K562 (cell line): ENCODE data around the gene GLB1L. TPM values are rescaled to one million over a fixed set of nuclear protein-coding genes. Genes with fewer than 3 reads are reported as not detected.

ENCODE experiments used
- ATAC-seq: fragments of 200-7000 bp; cut with Tn5 transposase; 3 replicates; pipeline ENCODE4 v1.9.1; 2020; ENCODE audit warnings: moderate library complexity
- BruUV-seq: library from RNA; stranded (reverse); fragments of 400-500 nt; replicated peaks from 2 replicates; lab custom pipeline; 2021; lab: Mats Ljungman, UMichigan
- CTCF ChIA-PET: fragments of 300-600 bp; formaldehyde crosslinking; extraction: SDS; loops from one replicate; lab custom pipeline; 2021; ENCODE audit warnings: low intra/inter-chr PET ratio; lab: Yijun Ruan, JAX
- POLR2A ChIA-PET: fragments of 300-600, 350-650 bp; sonication (Branson Sonifier 250); formaldehyde crosslinking; extraction: SDS; loops from one replicate; lab custom pipeline; 2021; ENCODE audit warnings: antibody characterized with exemption, inconsistent platforms; lab: Yijun Ruan, JAX
- DNase-seq, 4 experiments: peaks; one replicate each; pipeline versions ENCODE4 v3.0.0 to v3.0.0-alpha.2; 2011 to 2018; ENCODE audit warnings: low spot score in 3 of 4, mixed read lengths in 3 of 4; ENCODE audit errors: extremely low read depth in 1 of 4
- FAIRE-seq: peaks from 2 replicates; lab custom pipeline; 2011; peaks lifted over from hg19 to GRCh38; lab: Jason Lieb, UNC
- H2AFZ ChIP-seq: 2 replicates; pipeline ENCODE4 v1.6.0; 2011; ENCODE audit warnings: low read depth, low read length, control low read depth, inconsistent platforms
- H3K27ac ChIP-seq: fragments of 200-600 bp; 3 replicates; pipeline ENCODE4 v1.8.0; 2011; ENCODE audit warnings: low read depth, mild to moderate bottlenecking, control low read depth, inconsistent platforms, low read length, moderate library complexity, mixed read lengths; ENCODE audit errors: extremely low read depth
- H3K27me3 ChIP-seq, 2 experiments: fragments of 300-600 bp in 1 of 2; 2 replicates in 1 of 2; 3 replicates in 1 of 2; pipeline versions ENCODE4 v1.6.0 to v1.8.0; 2011; ENCODE audit warnings: inconsistent platforms in 2 of 2, low read length in 2 of 2, mild to moderate bottlenecking in 1 of 2, mixed read lengths in 1 of 2, moderate library complexity in 1 of 2; ENCODE audit not compliant: control insufficient read depth in 2 of 2, insufficient read depth in 2 of 2
- H3K36me3 ChIP-seq: fragments of 300-600 bp; 3 replicates; pipeline ENCODE4 v1.8.0; 2011; ENCODE audit warnings: mild to moderate bottlenecking, low read length, inconsistent platforms; ENCODE audit not compliant: control insufficient read depth, insufficient read depth
- H3K4me1 ChIP-seq, 2 experiments: fragments of 200-600 bp in 1 of 2; replicated peaks in 1 of 2; 2 replicates in 1 of 2; 3 replicates in 1 of 2; pipeline versions ENCODE4 v1.5.1 to v1.8.0; 2011; ENCODE audit warnings: inconsistent platforms in 2 of 2, low read length in 2 of 2, mild to moderate bottlenecking in 1 of 2, mixed read lengths in 1 of 2, moderate library complexity in 1 of 2; ENCODE audit not compliant: control insufficient read depth in 2 of 2, insufficient read depth in 2 of 2
- H3K4me2 ChIP-seq: 2 replicates; pipeline ENCODE4 v1.6.1; 2011; ENCODE audit warnings: low read length, control low read depth, inconsistent platforms, mixed read lengths; ENCODE audit not compliant: insufficient read depth
- H3K4me3 ChIP-seq: fragments of 200-600 bp; sonication (generic), shearing (Covaris generic); 2 replicates; pipeline ENCODE4 v1.5.1; 2016; ENCODE audit warnings: control low read depth, inconsistent platforms
- H3K79me2 ChIP-seq: fragments of 200-600 bp; 3 replicates; pipeline ENCODE4 v1.8.0; 2011; ENCODE audit warnings: low read length, inconsistent platforms; ENCODE audit not compliant: control insufficient read depth, insufficient read depth
- H3K9ac ChIP-seq, 2 experiments: 2 replicates each; pipeline versions ENCODE4 v1.6.0 to v1.6.1; 2011; ENCODE audit warnings: low read depth in 2 of 2, low read length in 2 of 2, control low read depth in 1 of 2, inconsistent platforms in 1 of 2, mild to moderate bottlenecking in 1 of 2, mixed read lengths in 1 of 2; ENCODE audit not compliant: insufficient read depth in 1 of 2
- H3K9me1 ChIP-seq: one replicate; pipeline ENCODE4 v1.6.0; 2011; ENCODE audit warnings: inconsistent platforms, mild to moderate bottlenecking, low read length, moderate library complexity; ENCODE audit not compliant: control insufficient read depth, insufficient read depth
- H3K9me3 ChIP-seq: replicated peaks from 2 replicates; pipeline ENCODE4 v1.5.1; 2011; ENCODE audit warnings: low read depth, low read length, inconsistent platforms; ENCODE audit not compliant: control insufficient read depth, insufficient read depth
- H4K20me1 ChIP-seq: replicated peaks from 2 replicates; pipeline ENCODE4 v1.6.1; 2011; ENCODE audit warnings: low read length, inconsistent platforms, mixed read lengths; ENCODE audit not compliant: control insufficient read depth, insufficient read depth
- NBN ChIP-seq: fragments of 450-650 bp; IDR thresholded peaks from 2 replicates; pipeline ENCODE4 v1.6.1; 2016; ENCODE audit warnings: low read depth, mild to moderate bottlenecking
- NFIC ChIP-seq: fragments of 450-650 bp; IDR thresholded peaks from 2 replicates; pipeline ENCODE4 v1.6.1; 2017; ENCODE audit warnings: mild to moderate bottlenecking, inconsistent platforms
- TEAD4 ChIP-seq, 2 experiments: sonication (generic) in 1 of 2; formaldehyde crosslinking in 1 of 2; IDR thresholded peaks; 2 replicates each; pipeline versions ENCODE4 v1.6.1 to v1.8.0; 2012 to 2022; ENCODE audit warnings: borderline replicate concordance in 1 of 2, inconsistent platforms in 1 of 2, low read length in 1 of 2, mild to moderate bottlenecking in 1 of 2, missing genetic modification reagents in 1 of 2
- ZC3H11A ChIP-seq: IDR thresholded peaks from 2 replicates; pipeline ENCODE4 v1.6.1; 2012; ENCODE audit warnings: low read depth, low read length, improper control_type of control experiment
- ZNF146 ChIP-seq: IDR thresholded peaks from one replicate; pipeline ENCODE4 v1.6.1; 2018; ENCODE audit warnings: missing compliant biosample characterization; ENCODE audit not compliant: unreplicated experiment
- ZNF3 ChIP-seq: fragments of 250-450 bp; sonication (Bioruptor Pico); IDR thresholded peaks from 2 replicates; pipeline ENCODE4 v1.5.0; 2021; ENCODE audit warnings: mild to moderate bottlenecking, moderate library complexity
- WGBS: fragments of 100-300 bp; shearing (Covaris generic); methylation state at CpG from one replicate; pipeline ENCODE4 v1.1.6; 2016; ENCODE audit warnings: low coverage, mixed read lengths; ENCODE audit not compliant: insufficient coverage; ENCODE audit errors: missing lambda C conversion rate; 5-methylcytosine and 5-hydroxymethylcytosine counted together
- in situ Hi-C: fragments of 300-500 bp; cut with MboI; formaldehyde crosslinking; loops from 4 replicates; pipeline ENCODE4 v1.15.0; 2018; ENCODE audit warnings: inconsistent platforms, mixed read lengths
- intact Hi-C: fragments of 100-400 bp; cut with micrococcal nuclease; formaldehyde crosslinking; loops from 2 replicates; pipeline ENCODE4 v1.14.2; 2022
- polyA plus RNA-seq, 8 experiments: library from polyadenylated mRNA; depleted of rRNA in 4 of 8; stranded (reverse) in 5 of 8; unstranded in 3 of 8; fragments of >200 nt; fragmentation: Nextera tagmentation in 2 of 8; fragmentation: Illumina TruSeq in 1 of 8; extraction: Ambion mirVana in 2 of 8; extraction: Trizol in 1 of 8; gene quantifications; 2 replicates each; pipeline versions ENCODE4 v1.2.1 to v1.2.3, GENCODE V29; 2011 to 2014; ENCODE audit warnings: inconsistent platforms in 1 of 8, missing spikeins in 1 of 8
- total RNA-seq, 7 experiments: library from RNA; depleted of rRNA in 6 of 7; stranded (reverse); fragments of >200 nt in 6 of 7; fragmentation: Illumina TruSeq in 2 of 7; extraction: Trizol in 2 of 7; gene quantifications; 2 replicates each; pipeline versions ENCODE4 v1.2.1 to v1.2.3, GENCODE V29; 2011 to 2021; ENCODE audit warnings: low replicate concordance in 1 of 7
- TF ChIP-seq, protein P1 (sequence below): fragments of 200-800 bp; sonication (Bioruptor generic); IDR thresholded peaks from 2 replicates; pipeline ENCODE4 v1.6.1; 2017; ENCODE audit warnings: missing genetic modification characterization, missing compliant biosample characterization
- TF ChIP-seq, protein P2 (sequence below): fragments of 450-650 bp; IDR thresholded peaks from 2 replicates; pipeline ENCODE4 v1.6.1; 2016
- TF ChIP-seq, protein P3 (sequence below): fragments of 450-650 bp; IDR thresholded peaks from 2 replicates; pipeline ENCODE4 v1.6.1; 2016; ENCODE audit warnings: low read depth

Gene GLB1L
- total and polyA plus RNA-seq, 9 of the 15 experiments (the other 6 are each of a cell fraction or from before 2014, with no cell fraction given): 0.42 to 2.9 (median 2.5) TPM

DNA sequence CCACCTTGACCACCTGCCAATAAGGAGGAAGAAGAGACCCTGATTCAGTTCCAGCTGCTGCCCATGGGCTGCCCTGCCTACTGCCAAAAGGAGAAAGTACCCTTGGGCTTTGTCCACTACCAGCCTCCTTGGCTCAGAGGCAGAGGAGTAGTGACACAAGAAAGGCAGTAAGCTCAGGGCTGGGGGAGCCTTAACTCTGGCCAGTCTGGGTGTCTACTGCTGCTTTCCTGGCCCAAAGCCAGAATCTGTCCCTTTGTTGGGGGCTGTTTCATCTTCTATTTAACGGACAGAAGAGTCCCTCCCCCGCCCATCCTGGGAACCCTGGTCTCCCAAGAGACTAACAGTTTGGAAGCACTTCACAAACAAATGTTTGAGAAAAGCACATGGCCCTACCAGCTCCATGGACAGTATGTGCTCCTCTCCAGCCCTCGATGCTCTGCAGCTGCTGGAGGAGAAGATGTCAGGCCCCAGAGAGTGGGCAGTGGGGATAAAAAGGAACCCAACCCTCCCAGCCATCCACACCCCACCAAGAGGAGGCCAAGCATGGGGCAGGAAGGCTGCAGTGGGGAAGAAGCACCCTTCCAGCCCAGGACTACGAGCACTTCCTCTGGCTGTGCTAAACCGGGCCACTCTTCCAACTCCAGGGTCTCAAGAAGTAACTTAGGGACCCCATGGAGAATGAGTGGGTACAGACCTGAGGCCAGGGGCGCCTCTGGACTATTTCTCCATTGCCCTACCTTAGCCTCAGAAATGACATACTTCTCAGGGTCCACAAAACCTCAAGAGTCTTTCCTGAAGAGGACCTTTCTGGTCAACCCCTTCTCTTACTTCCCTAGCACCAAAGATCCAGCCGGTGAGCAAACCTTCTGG is 17.0 kb downstream of the GLB1L start:
- Histone ChIP-seq H3K79me2 (peaks cover 52% of the 10 kb centered on the region), H3K27ac (peak overlapping the region; percentile 90), H2AFZ (peak overlapping the region; percentile 91; the same call in 1 of the 2 replicates), H3K4me1 (peaks cover 13 to 16% of the 10 kb centered on the region in 2 experiments; a peak in 4 of 5 replicates), H3K9me1 (no peaks in the 10 kb centered on the region), H3K36me3 (peaks cover 61% of the 10 kb centered on the region), H3K4me2 (peak overlapping the region; percentile 98), H3K27me3 (no peaks in the 10 kb centered on the region), H4K20me1 (no peaks in the 10 kb centered on the region), H3K9me3 (no peaks in the 10 kb centered on the region), H3K9ac (peak overlapping the region; percentile 96 to 97), H3K4me3 (peak overlapping the region; percentile 90)
- FAIRE-seq (no peak), DNase-seq (peak; percentile 18 to 46 (median 24)), ATAC-seq (peak; percentile 13)
- in situ Hi-C loops (no loop called here), intact Hi-C loops (loop anchor here (2.0 to 5.0 kb wide), 2 partner anchors 17 to 69 kb away; partner anchors contain the start of genes GLB1L and STK16)
- BruUV-seq: no TSS peak
- WGBS: 2% methylated on average over 6 of the region's 7 CpGs
- CTCF ChIA-PET: no interaction called here
- POLR2A ChIA-PET: interaction anchor here (0.6 to 1.7 kb wide), 4 partner anchors 9 to 60 kb away, joined by 3 to 12 read pairs (median 8); partner anchors contain the start of gene ABCB6
- no peak for TF ChIP-seq ZC3H11A
- peak; percentile 92 for TF ChIP-seq NFIC
- no peak for TF ChIP-seq TEAD4 (IDR thresholded peaks at IDR 0.05; ENCODE audit: low read length)
- TF ChIP-seq TEAD4 (CRISPR knock-in tag; IDR thresholded peaks at IDR 0.05; ENCODE audit: borderline replicate concordance): no peak
- TF ChIP-seq ZNF3 (CRISPR knock-in tag): no peak
- no peak for TF ChIP-seq ZNF146 (CRISPR knock-in tag)
- TF ChIP-seq, protein P1, sequence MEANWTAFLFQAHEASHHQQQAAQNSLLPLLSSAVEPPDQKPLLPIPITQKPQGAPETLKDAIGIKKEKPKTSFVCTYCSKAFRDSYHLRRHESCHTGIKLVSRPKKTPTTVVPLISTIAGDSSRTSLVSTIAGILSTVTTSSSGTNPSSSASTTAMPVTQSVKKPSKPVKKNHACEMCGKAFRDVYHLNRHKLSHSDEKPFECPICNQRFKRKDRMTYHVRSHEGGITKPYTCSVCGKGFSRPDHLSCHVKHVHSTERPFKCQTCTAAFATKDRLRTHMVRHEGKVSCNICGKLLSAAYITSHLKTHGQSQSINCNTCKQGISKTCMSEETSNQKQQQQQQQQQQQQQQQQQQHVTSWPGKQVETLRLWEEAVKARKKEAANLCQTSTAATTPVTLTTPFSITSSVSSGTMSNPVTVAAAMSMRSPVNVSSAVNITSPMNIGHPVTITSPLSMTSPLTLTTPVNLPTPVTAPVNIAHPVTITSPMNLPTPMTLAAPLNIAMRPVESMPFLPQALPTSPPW (CRISPR knock-in tag): no peak
- TF ChIP-seq, protein P2, sequence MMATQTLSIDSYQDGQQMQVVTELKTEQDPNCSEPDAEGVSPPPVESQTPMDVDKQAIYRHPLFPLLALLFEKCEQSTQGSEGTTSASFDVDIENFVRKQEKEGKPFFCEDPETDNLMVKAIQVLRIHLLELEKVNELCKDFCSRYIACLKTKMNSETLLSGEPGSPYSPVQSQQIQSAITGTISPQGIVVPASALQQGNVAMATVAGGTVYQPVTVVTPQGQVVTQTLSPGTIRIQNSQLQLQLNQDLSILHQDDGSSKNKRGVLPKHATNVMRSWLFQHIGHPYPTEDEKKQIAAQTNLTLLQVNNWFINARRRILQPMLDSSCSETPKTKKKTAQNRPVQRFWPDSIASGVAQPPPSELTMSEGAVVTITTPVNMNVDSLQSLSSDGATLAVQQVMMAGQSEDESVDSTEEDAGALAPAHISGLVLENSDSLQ: no peak
- TF ChIP-seq, protein P3, sequence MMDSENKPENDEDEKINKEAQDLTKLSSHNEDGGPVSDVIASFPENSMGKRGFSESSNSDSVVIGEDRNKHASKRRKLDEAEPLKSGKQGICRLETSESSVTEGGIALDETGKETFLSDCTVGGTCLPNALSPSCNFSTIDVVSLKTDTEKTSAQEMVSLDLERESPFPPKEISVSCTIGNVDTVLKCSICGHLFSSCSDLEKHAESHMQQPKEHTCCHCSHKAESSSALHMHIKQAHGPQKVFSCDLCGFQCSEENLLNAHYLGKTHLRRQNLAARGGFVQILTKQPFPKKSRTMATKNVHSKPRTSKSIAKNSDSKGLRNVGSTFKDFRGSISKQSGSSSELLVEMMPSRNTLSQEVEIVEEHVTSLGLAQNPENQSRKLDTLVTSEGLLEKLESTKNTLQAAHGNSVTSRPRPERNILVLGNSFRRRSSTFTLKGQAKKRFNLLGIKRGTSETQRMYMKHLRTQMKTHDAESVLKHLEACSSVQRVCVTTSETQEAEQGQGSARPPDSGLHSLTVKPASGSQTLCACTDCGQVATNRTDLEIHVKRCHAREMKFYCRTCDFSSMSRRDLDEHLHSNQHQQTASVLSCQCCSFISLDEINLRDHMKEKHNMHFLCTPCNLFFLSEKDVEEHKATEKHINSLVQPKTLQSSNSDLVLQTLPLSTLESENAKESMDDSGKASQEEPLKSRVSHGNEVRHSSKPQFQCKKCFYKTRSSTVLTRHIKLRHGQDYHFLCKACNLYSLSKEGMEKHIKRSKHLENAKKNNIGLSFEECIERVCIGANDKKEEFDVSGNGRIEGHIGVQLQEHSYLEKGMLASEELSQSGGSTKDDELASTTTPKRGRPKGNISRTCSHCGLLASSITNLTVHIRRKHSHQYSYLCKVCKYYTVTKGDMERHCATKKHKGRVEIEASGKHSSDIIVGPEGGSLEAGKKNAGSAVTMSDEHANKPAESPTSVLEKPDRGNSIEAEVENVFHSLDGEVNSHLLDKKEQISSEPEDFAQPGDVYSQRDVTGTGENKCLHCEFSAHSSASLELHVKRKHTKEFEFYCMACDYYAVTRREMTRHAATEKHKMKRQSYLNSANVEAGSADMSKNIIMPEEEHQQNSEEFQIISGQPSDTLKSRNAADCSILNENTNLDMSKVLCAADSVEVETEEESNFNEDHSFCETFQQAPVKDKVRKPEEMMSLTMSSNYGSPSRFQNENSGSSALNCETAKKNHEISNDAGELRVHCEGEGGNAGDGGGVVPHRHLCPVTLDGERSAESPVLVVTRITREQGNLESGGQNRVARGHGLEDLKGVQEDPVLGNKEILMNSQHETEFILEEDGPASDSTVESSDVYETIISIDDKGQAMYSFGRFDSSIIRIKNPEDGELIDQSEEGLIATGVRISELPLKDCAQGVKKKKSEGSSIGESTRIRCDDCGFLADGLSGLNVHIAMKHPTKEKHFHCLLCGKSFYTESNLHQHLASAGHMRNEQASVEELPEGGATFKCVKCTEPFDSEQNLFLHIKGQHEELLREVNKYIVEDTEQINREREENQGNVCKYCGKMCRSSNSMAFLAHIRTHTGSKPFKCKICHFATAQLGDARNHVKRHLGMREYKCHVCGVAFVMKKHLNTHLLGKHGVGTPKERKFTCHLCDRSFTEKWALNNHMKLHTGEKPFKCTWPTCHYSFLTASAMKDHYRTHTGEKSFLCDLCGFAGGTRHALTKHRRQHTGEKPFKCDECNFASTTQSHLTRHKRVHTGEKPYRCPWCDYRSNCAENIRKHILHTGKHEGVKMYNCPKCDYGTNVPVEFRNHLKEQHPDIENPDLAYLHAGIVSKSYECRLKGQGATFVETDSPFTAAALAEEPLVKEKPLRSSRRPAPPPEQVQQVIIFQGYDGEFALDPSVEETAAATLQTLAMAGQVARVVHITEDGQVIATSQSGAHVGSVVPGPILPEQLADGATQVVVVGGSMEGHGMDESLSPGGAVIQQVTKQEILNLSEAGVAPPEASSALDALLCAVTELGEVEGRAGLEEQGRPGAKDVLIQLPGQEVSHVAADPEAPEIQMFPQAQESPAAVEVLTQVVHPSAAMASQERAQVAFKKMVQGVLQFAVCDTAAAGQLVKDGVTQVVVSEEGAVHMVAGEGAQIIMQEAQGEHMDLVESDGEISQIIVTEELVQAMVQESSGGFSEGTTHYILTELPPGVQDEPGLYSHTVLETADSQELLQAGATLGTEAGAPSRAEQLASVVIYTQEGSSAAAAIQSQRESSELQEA: no peak
- no peak for TF ChIP-seq NBN
